GM06990 (cell line): ENCODE data around the gene OGFRL1.

Experiments used
- DNase-seq: peaks from one replicate; pipeline ENCODE4 v3.0.0-alpha.2; 2011; ENCODE audit not compliant: insufficient read length; ENCODE audit errors: extremely low read depth
- H3K27me3 ChIP-seq: replicated peaks from 2 replicates; pipeline ENCODE4 v1.6.0; 2011; ENCODE audit warnings: low read length; ENCODE audit not compliant: control insufficient read depth, insufficient read depth
- H3K36me3 ChIP-seq: 2 replicates; pipeline ENCODE4 v1.5.1; 2011; ENCODE audit warnings: low read length; ENCODE audit not compliant: control insufficient read depth, insufficient read depth
- H3K4me3 ChIP-seq: replicated peaks from 2 replicates; pipeline ENCODE4 v1.5.1; 2011; ENCODE audit warnings: low read depth, mild to moderate bottlenecking, control low read depth, low read length
- CTCF ChIP-seq: IDR thresholded peaks from 2 replicates; pipeline ENCODE4 v1.5.1; 2011; ENCODE audit warnings: low read length, control low read depth, mild to moderate bottlenecking, inconsistent platforms; ENCODE audit not compliant: insufficient read depth, poor library complexity, severe bottlenecking

OGFRL1 gene

GRCh38 chr6:71287038-71287437 is 1.6 kb upstream of the OGFRL1 start:
- no peak for DNase-seq
- H3K4me3 ChIP-seq: no peak overlapping the region
- no peak for TF ChIP-seq CTCF
- H3K36me3 ChIP-seq: no peaks in the 10 kb centered on the region
- H3K27me3 ChIP-seq: no peaks in the 10 kb centered on the region

- DNase-seq: no peak
- H3K27me3 ChIP-seq: no peaks in the 10 kb centered on the region
- no peaks in the 10 kb centered on the region for H3K36me3 ChIP-seq
- no peak for TF ChIP-seq CTCF
- peak overlapping the region; percentile 71 for H3K4me3 ChIP-seq
Observed at GRCh38 chr6:71287926-71288227, 734 bp upstream of the OGFRL1 start.

GRCh38 chr6:71289039-71289801 is 609 bp downstream of the OGFRL1 start:
- peak; percentile 41 for DNase-seq
- Histone ChIP-seq H3K27me3 (no peaks in the 10 kb centered on the region), H3K4me3 (peak overlapping the region; percentile 64), H3K36me3 (no peaks in the 10 kb centered on the region)
- TF ChIP-seq CTCF: no peak

GRCh38 chr6:71289802-71290175 is 1.2 kb downstream of the OGFRL1 start:
- no peak for TF ChIP-seq CTCF
- Histone ChIP-seq H3K36me3 (no peaks in the 10 kb centered on the region), H3K27me3 (no peaks in the 10 kb centered on the region), H3K4me3 (peak overlapping the region; percentile 64)
- no peak for DNase-seq

GRCh38 chr6:71290611-71291010 is 2.0 kb downstream of the OGFRL1 start:
- H3K4me3 ChIP-seq: no peak overlapping the region
- H3K27me3 ChIP-seq: no peaks in the 10 kb centered on the region
- DNase-seq: no peak
- no peaks in the 10 kb centered on the region for H3K36me3 ChIP-seq
- TF ChIP-seq CTCF: no peak

GRCh38 chr6:71292001-71292400 is 3.4 kb downstream of the OGFRL1 start:
- H3K4me3 ChIP-seq: no peak overlapping the region
- H3K27me3 ChIP-seq: no peaks in the 10 kb centered on the region
- no peak for TF ChIP-seq CTCF
- no peaks in the 10 kb centered on the region for H3K36me3 ChIP-seq
- DNase-seq: no peak
